Muscle layer of colon (tissue), 2 donors: ENCODE results near the gene SHROOM3.

Experiments
- H3K27ac ChIP-seq: one replicate; pipeline ENCODE4 v1.7.0; 2013; ENCODE audit warnings: low read depth, mild to moderate bottlenecking, low read length, moderate library complexity
- H3K27me3 ChIP-seq, 2 donors: one replicate each; pipeline ENCODE4 v1.7.0; 2013; ENCODE audit warnings: low read length in 2 of 2, mild to moderate bottlenecking in 2 of 2; ENCODE audit not compliant: insufficient read depth in 2 of 2, control insufficient read depth in 1 of 2
- H3K36me3 ChIP-seq: one replicate; pipeline ENCODE4 v1.7.0; 2013; ENCODE audit warnings: mild to moderate bottlenecking, low read length; ENCODE audit not compliant: insufficient read depth
- H3K4me1 ChIP-seq: one replicate; pipeline ENCODE4 v1.7.0; 2013; ENCODE audit warnings: mild to moderate bottlenecking, low read length; ENCODE audit not compliant: insufficient read depth
- H3K4me3 ChIP-seq, 2 donors: one replicate each; pipeline ENCODE4 v1.7.0; 2013; ENCODE audit warnings: low read length in 2 of 2, low read depth in 1 of 2, mild to moderate bottlenecking in 1 of 2, moderate library complexity in 1 of 2
- H3K9ac ChIP-seq: one replicate; pipeline ENCODE4 v1.7.0; 2013; ENCODE audit warnings: low read length
- H3K9me3 ChIP-seq: one replicate; pipeline ENCODE4 v1.7.0; 2013; ENCODE audit warnings: mild to moderate bottlenecking, low read length
- donor health status: abdominal sarcoma.
- donor health status: Adenocarcinoma of cecum.

Gene SHROOM3

DNA sequence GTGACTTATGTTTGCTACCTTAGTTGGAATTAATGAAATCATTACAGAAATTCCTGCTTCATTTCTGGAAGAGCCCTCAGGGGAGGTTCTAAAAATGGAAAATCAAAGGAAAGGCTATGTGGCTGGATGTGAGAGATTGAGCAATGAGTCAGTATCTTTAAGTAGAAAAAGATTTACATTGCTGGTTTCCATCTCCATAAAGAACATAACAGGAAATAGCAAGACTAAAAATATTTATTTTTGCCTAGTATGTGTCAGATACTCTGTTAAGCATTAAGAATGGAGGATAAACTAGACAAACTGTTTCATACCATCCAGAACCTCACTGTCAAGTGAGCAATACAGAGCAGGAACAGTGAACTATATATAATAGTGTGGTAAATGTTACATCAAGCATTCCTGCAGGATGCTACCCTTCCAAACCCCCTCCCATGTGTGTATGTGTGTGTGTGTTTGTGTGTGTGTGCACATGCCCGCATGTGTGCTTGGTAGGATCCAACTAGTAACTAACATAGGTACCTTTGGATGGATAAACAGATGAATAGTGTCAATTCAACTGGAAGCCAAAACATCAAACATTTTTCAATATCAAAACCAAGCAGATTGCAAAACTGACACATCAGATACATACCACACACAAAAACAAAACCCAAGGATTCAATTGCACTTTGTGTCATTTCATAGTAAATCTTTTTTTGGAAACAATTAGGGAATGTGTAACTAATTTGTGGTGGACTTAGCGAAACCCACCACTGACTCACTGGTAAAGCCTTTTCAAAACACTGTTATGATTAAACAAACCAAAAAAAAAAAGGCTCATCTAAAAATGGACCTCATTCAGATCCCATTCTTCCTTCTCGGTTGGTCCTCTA lies 223.4 kb downstream of the SHROOM3 start:
- H3K27ac ChIP-seq = no peak overlapping the region
- no peaks in the 10 kb centered on the region for H3K36me3 ChIP-seq
- H3K27me3 ChIP-seq = no peaks in the 10 kb centered on the region
- no peaks in the 10 kb centered on the region for H3K9me3 ChIP-seq
- no peak overlapping the region for H3K9ac ChIP-seq
- no peak overlapping the region for H3K4me3 ChIP-seq
- H3K4me1 ChIP-seq = peaks cover 10% of the 10 kb centered on the region

DNA sequence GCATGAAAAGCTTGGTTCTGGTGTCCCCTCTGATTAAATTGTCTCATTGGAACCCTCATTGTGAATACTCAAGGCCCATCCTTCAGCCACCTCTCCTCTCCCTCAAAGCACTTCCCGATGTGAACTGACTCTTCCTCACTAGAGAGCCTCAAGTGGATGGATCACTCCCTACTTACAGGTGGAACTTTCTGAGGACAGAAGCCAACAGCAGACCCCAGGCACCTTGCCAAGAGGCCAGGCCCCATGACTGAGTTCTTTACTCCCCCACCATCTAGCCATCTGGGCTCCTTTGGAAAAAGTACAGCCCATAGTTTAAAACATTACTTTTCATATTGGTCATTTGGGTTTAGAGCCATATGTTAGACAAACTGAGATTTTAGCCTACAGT lies 224.1 kb downstream of the SHROOM3 start:
- Histone ChIP-seq H3K9me3 (no peaks in the 10 kb centered on the region), H3K27ac (no peak overlapping the region), H3K4me1 (peaks cover 10% of the 10 kb centered on the region), H3K36me3 (no peaks in the 10 kb centered on the region), H3K27me3 (no peaks in the 10 kb centered on the region), H3K4me3 (no peak overlapping the region), H3K9ac (no peak overlapping the region)

DNA sequence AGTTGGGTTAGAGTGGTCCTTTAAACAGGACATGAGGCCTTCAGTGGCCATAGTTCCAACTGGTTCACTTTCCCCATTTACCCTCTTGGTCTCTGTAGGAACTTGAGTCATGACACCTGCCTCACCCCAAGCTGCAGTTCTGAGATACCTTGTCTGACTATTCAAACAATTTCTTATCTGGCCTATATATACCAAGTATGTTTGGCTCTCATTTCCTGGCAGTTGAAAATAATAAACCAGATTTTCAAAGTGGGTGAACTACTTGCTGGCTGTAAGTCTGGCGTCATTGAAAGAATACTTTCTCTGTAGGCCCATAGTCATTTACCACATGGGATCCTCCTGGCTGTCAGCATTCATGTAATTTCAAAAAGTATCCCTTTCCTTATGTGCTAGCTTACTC lies 228.8 kb downstream of the SHROOM3 start:
- H3K27me3 ChIP-seq = no peaks in the 10 kb centered on the region
- H3K4me1 ChIP-seq = no peaks in the 10 kb centered on the region
- no peak overlapping the region for H3K4me3 ChIP-seq
- H3K9me3 ChIP-seq = no peaks in the 10 kb centered on the region
- H3K9ac ChIP-seq = no peak overlapping the region
- H3K27ac ChIP-seq = no peak overlapping the region
- H3K36me3 ChIP-seq = no peaks in the 10 kb centered on the region

DNA sequence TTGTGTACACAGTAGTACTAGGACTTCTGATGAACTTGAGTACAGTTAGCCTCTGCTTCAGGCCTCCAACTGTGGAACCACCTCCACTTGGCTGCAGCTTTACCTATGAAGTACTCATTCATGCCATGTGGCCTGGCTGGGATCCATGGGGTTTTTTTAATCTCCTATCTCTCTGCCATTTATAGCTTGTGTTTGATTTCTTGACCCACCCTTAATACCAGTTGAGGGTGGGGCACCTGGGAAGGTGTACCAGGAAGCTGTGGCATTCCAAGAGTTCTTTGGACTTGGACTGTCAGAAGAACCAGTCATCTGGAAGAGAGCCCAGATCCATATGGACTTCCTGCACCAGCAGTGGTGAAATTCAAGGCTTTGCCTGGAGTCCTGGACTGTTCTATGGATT lies 230.1 kb downstream of the SHROOM3 start:
- no peak overlapping the region for H3K27ac ChIP-seq
- H3K9ac ChIP-seq = no peak overlapping the region
- H3K27me3 ChIP-seq = no peaks in the 10 kb centered on the region
- H3K9me3 ChIP-seq = no peaks in the 10 kb centered on the region
- H3K4me1 ChIP-seq = no peaks in the 10 kb centered on the region
- H3K36me3 ChIP-seq = no peaks in the 10 kb centered on the region
- no peak overlapping the region for H3K4me3 ChIP-seq

DNA sequence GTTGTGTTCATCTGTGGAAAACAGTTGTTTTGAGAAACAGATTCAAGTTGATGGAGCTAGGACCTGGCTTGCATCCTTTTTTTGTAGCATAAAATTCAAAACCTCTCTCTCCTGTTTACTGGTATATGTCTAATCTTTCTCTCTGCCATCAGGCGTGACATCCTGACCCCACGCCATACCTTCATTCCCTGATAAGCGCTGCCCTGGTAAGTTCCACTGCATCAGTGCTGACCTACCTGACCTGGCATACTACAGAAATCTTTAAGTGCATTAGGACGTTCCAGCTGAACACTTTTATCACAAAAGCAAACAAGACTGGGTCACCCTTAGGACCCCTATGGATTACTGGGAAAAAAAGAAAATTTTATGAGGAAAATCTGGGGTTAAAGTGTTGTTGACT lies 230.7 kb downstream of the SHROOM3 start:
- Histone ChIP-seq H3K27ac (no peak overlapping the region), H3K9ac (no peak overlapping the region), H3K9me3 (no peaks in the 10 kb centered on the region), H3K4me3 (no peak overlapping the region), H3K27me3 (no peaks in the 10 kb centered on the region), H3K4me1 (no peaks in the 10 kb centered on the region), H3K36me3 (no peaks in the 10 kb centered on the region)

DNA sequence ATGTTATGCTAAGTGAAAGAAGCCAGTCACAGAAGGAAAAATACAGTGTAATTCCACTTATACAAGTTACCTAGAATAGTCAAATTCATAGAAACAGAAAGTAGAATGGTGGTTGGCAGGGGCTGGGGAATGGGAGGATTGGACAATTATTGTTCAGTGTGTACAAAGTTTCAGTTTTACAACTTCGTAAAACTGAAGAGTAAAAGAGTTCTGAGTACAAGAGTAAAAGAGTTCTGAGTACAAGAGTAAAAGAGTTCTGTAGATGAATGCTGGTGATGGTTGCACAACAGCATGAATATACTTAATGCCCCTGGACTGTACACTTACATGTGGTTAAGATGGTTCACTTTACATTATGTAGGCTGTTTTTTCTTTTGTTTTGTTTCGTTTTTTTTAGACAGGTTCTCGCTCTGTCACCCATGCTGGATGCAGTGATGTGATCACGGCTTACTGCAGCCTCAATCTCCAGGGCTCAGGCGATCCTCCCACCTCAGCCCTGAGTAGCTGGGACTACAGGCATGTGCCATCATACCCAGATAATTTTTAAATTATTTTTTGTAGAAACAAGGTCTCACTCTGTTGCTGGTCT lies 232.0 kb downstream of the SHROOM3 start:
- H3K9ac ChIP-seq = no peak overlapping the region

DNA sequence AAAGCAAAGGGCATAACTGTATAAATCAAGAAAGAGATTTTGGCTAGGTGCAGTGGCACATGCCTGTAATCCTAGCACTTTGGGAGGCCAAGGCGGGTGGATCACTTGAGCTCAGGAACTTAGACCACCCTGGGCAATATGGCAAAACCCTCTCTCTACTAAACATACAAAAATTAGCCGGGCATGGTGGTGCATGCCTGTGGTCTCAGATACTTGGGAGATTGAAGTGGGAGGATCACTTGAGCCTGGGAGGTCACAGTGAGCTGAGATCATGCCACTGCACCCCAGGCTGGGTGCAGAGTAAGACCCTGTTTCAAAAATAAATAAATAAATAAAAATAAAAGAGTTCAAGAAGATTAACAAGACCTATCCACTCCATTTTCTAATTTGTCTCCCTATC lies 235.6 kb downstream of the SHROOM3 start:
- H3K4me1 ChIP-seq = no peaks in the 10 kb centered on the region
- no peak overlapping the region for H3K27ac ChIP-seq
- H3K9me3 ChIP-seq = no peaks in the 10 kb centered on the region
- H3K4me3 ChIP-seq = no peak overlapping the region
- H3K36me3 ChIP-seq = no peaks in the 10 kb centered on the region
- H3K9ac ChIP-seq = no peak overlapping the region
- H3K27me3 ChIP-seq = no peaks in the 10 kb centered on the region

More for the DNA sequence above, 232.0 kb downstream of the SHROOM3 start:
- Histone ChIP-seq H3K9me3 (no peaks in the 10 kb centered on the region), H3K27ac (no peak overlapping the region), H3K27me3 (no peaks in the 10 kb centered on the region), H3K4me3 (no peak overlapping the region), H3K4me1 (no peaks in the 10 kb centered on the region), H3K36me3 (no peaks in the 10 kb centered on the region)

DNA sequence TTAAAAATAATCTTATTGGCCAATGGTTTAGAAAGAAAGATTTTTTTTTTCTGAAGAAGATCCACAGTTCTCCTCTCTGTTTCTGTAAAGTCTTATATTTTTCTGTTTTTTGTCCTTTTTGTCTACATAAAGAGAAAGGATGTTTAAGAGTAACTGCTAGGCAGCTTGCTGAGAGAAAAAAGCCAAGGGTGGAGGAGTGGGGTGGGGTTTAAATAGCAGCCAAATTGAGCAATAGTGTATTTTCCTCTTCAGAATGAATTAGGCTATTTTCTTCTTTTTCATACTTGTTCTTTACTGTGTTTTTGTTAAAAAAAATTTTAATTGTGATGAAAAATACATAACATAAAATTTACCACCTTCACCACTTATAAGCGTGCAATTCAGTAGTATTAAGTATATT lies 238.3 kb downstream of the SHROOM3 start:
- Histone ChIP-seq H3K9me3 (no peaks in the 10 kb centered on the region), H3K27ac (no peak overlapping the region)

DNA sequence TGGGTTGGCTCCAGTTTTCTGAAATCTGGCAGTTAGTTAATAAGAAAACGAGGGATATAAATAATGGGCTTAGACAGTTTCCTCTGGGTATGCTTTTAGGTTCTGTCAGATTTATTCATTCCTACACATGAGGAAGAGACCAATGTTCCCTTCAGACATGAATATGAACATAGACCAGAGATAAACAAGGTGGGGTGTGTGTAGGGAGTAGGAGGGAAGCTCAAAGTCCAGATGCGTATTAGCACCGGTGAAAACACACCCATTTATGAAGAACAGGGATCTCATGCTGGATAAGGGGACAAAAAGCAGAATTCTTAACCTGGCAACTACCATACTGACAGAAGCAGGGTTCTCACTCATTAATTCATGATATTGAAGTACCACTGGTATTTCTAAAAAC lies 240.0 kb downstream of the SHROOM3 start:
- no peak overlapping the region for H3K27ac ChIP-seq

More for the DNA sequence above, 238.3 kb downstream of the SHROOM3 start:
- Histone ChIP-seq H3K4me3 (no peak overlapping the region), H3K4me1 (no peaks in the 10 kb centered on the region), H3K27me3 (no peaks in the 10 kb centered on the region), H3K9ac (no peak overlapping the region), H3K36me3 (no peaks in the 10 kb centered on the region)

DNA sequence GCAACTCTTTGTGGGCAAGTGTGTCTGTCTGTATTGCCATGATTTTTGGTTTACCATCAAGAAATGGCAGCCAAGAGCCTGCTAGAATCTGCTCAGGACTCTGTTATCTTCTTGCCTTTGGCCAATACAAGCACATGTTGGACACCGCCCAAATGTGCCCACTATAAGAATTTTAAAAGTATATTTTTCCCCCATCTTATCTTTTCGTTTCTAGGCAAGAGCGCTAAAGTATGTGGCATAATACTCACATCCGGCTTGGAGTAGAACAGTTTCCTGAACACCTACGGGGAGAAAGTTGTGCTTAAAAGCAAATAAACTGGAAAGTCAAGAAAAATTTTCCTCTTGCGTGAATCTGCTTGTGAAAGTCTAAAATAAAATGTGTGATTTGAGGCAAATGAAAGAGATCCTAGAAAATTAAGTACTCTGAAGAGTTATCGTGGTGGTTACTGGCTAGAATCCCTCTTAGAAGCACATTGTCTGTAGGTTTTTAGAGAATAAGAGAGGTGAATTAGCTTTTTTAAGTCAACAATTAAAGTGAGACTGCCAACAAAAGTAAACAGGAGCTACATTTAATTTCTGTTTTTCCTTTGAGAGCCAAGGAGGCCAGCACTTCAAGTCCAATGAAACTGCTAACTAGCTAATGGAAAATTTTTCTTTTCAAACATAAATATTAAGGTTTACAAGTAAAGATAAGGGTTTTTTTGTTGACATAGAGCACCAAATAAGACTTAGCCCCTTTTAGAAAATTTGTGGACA lies 242.7 kb downstream of the SHROOM3 start:
- H3K4me1 ChIP-seq = no peaks in the 10 kb centered on the region
- no peak overlapping the region for H3K4me3 ChIP-seq
- H3K9ac ChIP-seq = no peak overlapping the region
- H3K9me3 ChIP-seq = no peaks in the 10 kb centered on the region
- no peaks in the 10 kb centered on the region for H3K36me3 ChIP-seq
- no peak overlapping the region for H3K27ac ChIP-seq
- no peaks in the 10 kb centered on the region for H3K27me3 ChIP-seq

More for the DNA sequence above, 240.0 kb downstream of the SHROOM3 start:
- Histone ChIP-seq H3K27me3 (no peaks in the 10 kb centered on the region), H3K9me3 (no peaks in the 10 kb centered on the region), H3K4me3 (no peak overlapping the region), H3K36me3 (no peaks in the 10 kb centered on the region), H3K4me1 (no peaks in the 10 kb centered on the region), H3K9ac (no peak overlapping the region)

DNA sequence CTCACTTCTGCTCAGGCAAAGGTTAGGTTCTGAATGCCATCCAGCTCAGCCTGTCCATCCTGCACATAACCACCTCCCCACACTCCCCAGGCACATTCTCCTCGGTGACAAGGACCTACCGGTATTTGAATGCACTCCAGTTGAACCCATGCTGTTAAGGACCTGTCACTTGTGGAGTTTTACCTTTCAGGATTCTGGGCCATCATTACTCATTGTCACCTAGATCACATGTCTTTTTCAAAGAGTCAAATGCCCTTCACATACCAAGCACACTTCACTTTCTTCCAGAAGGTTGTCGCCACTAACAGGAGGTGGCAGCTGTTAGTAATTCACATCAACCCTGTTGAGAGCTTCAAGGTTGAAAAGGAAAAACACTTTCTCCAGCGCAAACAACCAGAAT lies 244.7 kb downstream of the SHROOM3 start:
- Histone ChIP-seq H3K4me3 (no peak overlapping the region), H3K27ac (no peak overlapping the region), H3K9ac (no peak overlapping the region), H3K27me3 (no peaks in the 10 kb centered on the region), H3K36me3 (no peaks in the 10 kb centered on the region), H3K9me3 (no peaks in the 10 kb centered on the region), H3K4me1 (no peaks in the 10 kb centered on the region)
